SK-N-SH (cell line): Measurements from ENCODE around the gene CCL24. TPM values are rescaled to one million over a fixed set of nuclear protein-coding genes. Genes with fewer than 3 reads are reported as not detected.

Experiments
- CTCF ChIA-PET: fragments of 300-600, 350-600 bp; formaldehyde crosslinking; extraction: SDS; loops from one replicate; lab custom pipeline; 2021; lab: Yijun Ruan, JAX
- POLR2A ChIA-PET: fragments of 350-600 bp; sonication (Branson Sonifier 250); formaldehyde crosslinking; extraction: SDS; loops from one replicate; lab custom pipeline; 2020; ENCODE audit warnings: antibody characterized with exemption, inconsistent platforms; lab: Yijun Ruan, JAX
- DNase-seq: peaks from one replicate; pipeline ENCODE4 v3.0.0; 2012
- H2AFZ ChIP-seq: fragments of 200-600 bp; sonication (generic); 2 replicates; pipeline ENCODE4 v1.8.1; 2016; ENCODE audit warnings: antibody characterized with exemption, mild to moderate bottlenecking, low read depth
- H3F3A ChIP-seq: fragments of 200-600 bp; sonication (generic); replicated peaks from 2 replicates; pipeline ENCODE3; 2016; ENCODE audit warnings: antibody characterized with exemption, mild to moderate bottlenecking; ENCODE audit not compliant: insufficient read depth
- H3K27ac ChIP-seq, 2 experiments: fragments of 200-500 bp in 1 of 2; fragments of 200-600 bp in 1 of 2; sonication (Bioruptor generic) in 1 of 2; sonication (generic), shearing (Covaris generic) in 1 of 2; 2 replicates each; pipeline versions ENCODE4 v1.5.1 to v1.6.1; 2014 to 2016; ENCODE audit warnings: low read depth in 2 of 2, inconsistent platforms in 1 of 2, low read length in 1 of 2, mild to moderate bottlenecking in 1 of 2, mixed read lengths in 1 of 2
- H3K27me3 ChIP-seq: fragments of 200-600 bp; sonication (generic), shearing (Covaris generic); 2 replicates; pipeline ENCODE4 v1.6.1; 2016; ENCODE audit warnings: mixed run types; ENCODE audit not compliant: insufficient read depth
- H3K36me3 ChIP-seq, 2 experiments: fragments of 200-500 bp in 1 of 2; fragments of 200-600 bp in 1 of 2; sonication (Bioruptor generic) in 1 of 2; sonication (generic) in 1 of 2; replicated peaks in 1 of 2; 2 replicates each; pipeline versions ENCODE3 to v1.5.1; 2014 to 2016; ENCODE audit warnings: low read length in 1 of 2, mild to moderate bottlenecking in 1 of 2; ENCODE audit not compliant: insufficient read depth in 2 of 2, control insufficient read depth in 1 of 2
- H3K4me1 ChIP-seq, 2 experiments: fragments of 200-500 bp in 1 of 2; fragments of 200-600 bp in 1 of 2; sonication (Bioruptor generic) in 1 of 2; sonication (generic), shearing (Covaris generic) in 1 of 2; 2 replicates each; pipeline versions ENCODE4 v1.5.1 to v1.6.1; 2014 to 2016; ENCODE audit warnings: low read depth in 1 of 2, low read length in 1 of 2, mixed run types in 1 of 2; ENCODE audit not compliant: insufficient read depth in 2 of 2, control insufficient read depth in 1 of 2
- H3K4me2 ChIP-seq: fragments of 200-600 bp; sonication (generic), shearing (Covaris generic); 2 replicates; pipeline ENCODE4 v1.6.1; 2017; ENCODE audit warnings: mixed run types
- H3K4me3 ChIP-seq, 2 experiments: fragments of 200-500 bp in 1 of 2; fragments of 200-600 bp in 1 of 2; sonication (Bioruptor generic) in 1 of 2; sonication (generic), shearing (Covaris generic) in 1 of 2; 2 replicates each; pipeline versions ENCODE4 v1.5.1 to v1.8.1; 2014 to 2016; ENCODE audit warnings: low read depth in 2 of 2, inconsistent platforms in 1 of 2, low read length in 1 of 2, mild to moderate bottlenecking in 1 of 2, mixed read lengths in 1 of 2, moderate library complexity in 1 of 2
- H3K79me2 ChIP-seq: fragments of 200-600 bp; sonication (generic); 2 replicates; pipeline ENCODE4 v1.8.1; 2017; ENCODE audit warnings: mild to moderate bottlenecking; ENCODE audit not compliant: insufficient read depth
- H3K9ac ChIP-seq: fragments of 200-600 bp; sonication (generic); 2 replicates; pipeline ENCODE4 v1.6.1; 2017; ENCODE audit warnings: mixed run types
- H3K9me2 ChIP-seq: fragments of 200-600 bp; sonication (generic); 2 replicates; pipeline ENCODE4 v1.6.1; 2017; ENCODE audit warnings: mixed run types
- H3K9me3 ChIP-seq: fragments of 200-600 bp; sonication (generic); 2 replicates; pipeline ENCODE4 v1.6.1; 2017; ENCODE audit warnings: mixed run types, mild to moderate bottlenecking, moderate library complexity
- H4K20me1 ChIP-seq: fragments of 200-600 bp; sonication (generic); 2 replicates; pipeline ENCODE4 v1.6.1; 2017; ENCODE audit warnings: mild to moderate bottlenecking, mixed run types; ENCODE audit not compliant: insufficient read depth
- CHD2 ChIP-seq: fragments of 150-350 bp; IDR thresholded peaks from 2 replicates; pipeline ENCODE4 v1.6.1; 2018; ENCODE audit warnings: low read length; ENCODE audit not compliant: partially characterized antibody
- ELF1 ChIP-seq: IDR thresholded peaks from 2 replicates; pipeline ENCODE4 v1.4.0; 2012
- EZH2phosphoT487 ChIP-seq: fragments of 200-600 bp; sonication (generic); IDR thresholded peaks from 2 replicates; pipeline ENCODE4 v1.6.1; 2017; ENCODE audit warnings: low read depth, mixed run types, mild to moderate bottlenecking, antibody characterized with exemption, moderate library complexity, borderline replicate concordance
- FOXJ3 ChIP-seq: sonication (generic); formaldehyde crosslinking; IDR thresholded peaks from 2 replicates; pipeline ENCODE4 v1.5.1; 2020; ENCODE audit warnings: mild to moderate bottlenecking, missing genetic modification reagents
- GABPA ChIP-seq: IDR thresholded peaks from 2 replicates; pipeline ENCODE4 v1.4.0; 2012; ENCODE audit warnings: low read depth, mild to moderate bottlenecking
- NFIC ChIP-seq: IDR thresholded peaks from 2 replicates; pipeline ENCODE4 v1.4.0; 2012; ENCODE audit warnings: borderline replicate concordance
- NRF1 ChIP-seq: IDR thresholded peaks from 2 replicates; pipeline ENCODE4 v1.6.1; 2012; ENCODE audit warnings: low read depth, mild to moderate bottlenecking, low read length
- RXRA ChIP-seq: IDR thresholded peaks from 2 replicates; pipeline ENCODE4 v1.4.0; 2012; ENCODE audit warnings: low read depth, mild to moderate bottlenecking, borderline replicate concordance
- SIN3A ChIP-seq: IDR thresholded peaks from 2 replicates; pipeline ENCODE4 v1.6.1; 2012; ENCODE audit warnings: low read depth, mild to moderate bottlenecking, low read length, moderate library complexity, borderline replicate concordance
- SMC3 ChIP-seq: IDR thresholded peaks from 2 replicates; pipeline ENCODE4 v1.6.1; 2012; ENCODE audit warnings: low read depth, low read length, improper control_type of control experiment
- TAF1 ChIP-seq: IDR thresholded peaks from 2 replicates; pipeline ENCODE4 v1.6.1; 2012; ENCODE audit warnings: low read depth, mild to moderate bottlenecking, low read length, moderate library complexity, borderline replicate concordance
- TCF12 ChIP-seq: IDR thresholded peaks from 2 replicates; pipeline ENCODE4 v1.4.0; 2012
- YY1 ChIP-seq: IDR thresholded peaks from 2 replicates; pipeline ENCODE4 v1.4.0; 2012; ENCODE audit warnings: low read depth, mild to moderate bottlenecking
- WGBS: methylation state at CpG from one replicate; pipeline ENCODE4 v1.1.6; 2017; ENCODE audit warnings: low lambda C conversion rate; 5-methylcytosine and 5-hydroxymethylcytosine counted together
- polyA plus RNA-seq, 3 experiments: library from polyadenylated mRNA; depleted of rRNA; stranded (reverse); fragments of >200 nt; gene quantifications; 2 replicates each; pipeline ENCODE4 v1.2.3, GENCODE V29; 2012
- TF ChIP-seq, protein P1 (sequence below): fragments of 150-350 bp; IDR thresholded peaks from 2 replicates; pipeline ENCODE4 v1.6.1; 2017; ENCODE audit warnings: antibody characterized with exemption, low read length, low read depth, borderline replicate concordance
- TF ChIP-seq, protein P2 (sequence below): IDR thresholded peaks from 2 replicates; pipeline ENCODE4; 2012
- TF ChIP-seq, protein P3 (sequence below): fragments of 200-600 bp; sonication (generic); IDR thresholded peaks from 2 replicates; pipeline ENCODE4 v1.6.1; 2017; ENCODE audit warnings: antibody characterized with exemption, mild to moderate bottlenecking, moderate library complexity
- TF ChIP-seq, protein P4 (sequence below): fragments of 150-350 bp; IDR thresholded peaks from 2 replicates; pipeline ENCODE4 v1.6.1; 2016; ENCODE audit warnings: mild to moderate bottlenecking, low read depth, low read length

CCL24 gene, protein sequence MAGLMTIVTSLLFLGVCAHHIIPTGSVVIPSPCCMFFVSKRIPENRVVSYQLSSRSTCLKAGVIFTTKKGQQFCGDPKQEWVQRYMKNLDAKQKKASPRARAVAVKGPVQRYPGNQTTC
- polyA plus RNA-seq (2012; rRNA removed): not detected in 2 replicates
- not detected in 2 replicates for polyA plus RNA-seq (2012; cell fraction: cytosol; rRNA removed)
- polyA plus RNA-seq (2012; cell fraction: nucleus; rRNA removed): not detected in 2 replicates

DNA sequence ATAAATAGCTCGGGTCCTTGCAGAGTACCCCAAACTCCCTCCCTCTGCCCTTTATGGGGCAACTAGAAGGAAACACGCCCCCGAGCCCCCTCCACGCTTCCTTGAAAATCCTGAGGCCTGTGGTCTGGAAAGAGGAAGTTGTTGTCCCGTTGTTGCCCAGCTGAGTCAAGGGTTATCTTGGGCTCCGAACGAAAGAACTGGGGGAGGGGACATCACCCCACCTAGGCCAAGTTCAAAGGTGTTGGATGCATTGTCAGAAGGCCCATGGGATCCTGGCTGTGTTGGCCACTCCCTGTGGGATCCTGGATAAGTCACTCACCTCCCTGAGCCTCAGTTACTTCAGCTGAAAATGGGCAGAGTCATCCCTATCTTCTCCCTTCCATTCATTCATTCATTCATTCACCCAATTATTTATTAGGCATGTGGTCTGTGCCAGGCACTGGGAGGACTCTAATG lies at the start of gene CCL24:
TSS of gene CCL24 (minus strand) at position 26 of the 456 bp plus-strand sequence. CDS start 91 bp downstream, outside the sequence.
- Histone ChIP-seq H3K4me1 (no peaks in the 10 kb centered on the region), H3K9ac (no peak within 1 kb of the TSS), H3K4me2 (no peak within 1 kb of the TSS), H3K9me2 (no peaks in the 10 kb centered on the region), H3K9me3 (no peaks in the 10 kb centered on the region), H3K79me2 (no peaks in the 10 kb centered on the region), H3K27ac (no peak within 1 kb of the TSS), H3K4me3 (no peak within 1 kb of the TSS), H2AFZ (no peak within 1 kb of the TSS), H3K36me3 (no peaks in the 10 kb centered on the region), H3F3A (no peaks in the 10 kb centered on the region), H4K20me1 (no peaks in the 10 kb centered on the region), H3K27me3 (no peaks in the 10 kb centered on the region)
- CTCF ChIA-PET: no interaction called here
- DNase-seq: no peak
- TF ChIP-seq, protein P1, sequence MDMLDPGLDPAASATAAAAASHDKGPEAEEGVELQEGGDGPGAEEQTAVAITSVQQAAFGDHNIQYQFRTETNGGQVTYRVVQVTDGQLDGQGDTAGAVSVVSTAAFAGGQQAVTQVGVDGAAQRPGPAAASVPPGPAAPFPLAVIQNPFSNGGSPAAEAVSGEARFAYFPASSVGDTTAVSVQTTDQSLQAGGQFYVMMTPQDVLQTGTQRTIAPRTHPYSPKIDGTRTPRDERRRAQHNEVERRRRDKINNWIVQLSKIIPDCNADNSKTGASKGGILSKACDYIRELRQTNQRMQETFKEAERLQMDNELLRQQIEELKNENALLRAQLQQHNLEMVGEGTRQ: no peak
- TF ChIP-seq NRF1 (no peak), SIN3A (no peak), RXRA (no peak), GABPA (no peak), TCF12 (no peak), TAF1 (no peak), CHD2 (no peak), YY1 (no peak), SMC3 (no peak), NFIC (no peak), ELF1 (no peak), FOXJ3 (CRISPR knock-in tag) (no peak), EZH2phosphoT487 (no peak)
- TF ChIP-seq, protein P2, sequence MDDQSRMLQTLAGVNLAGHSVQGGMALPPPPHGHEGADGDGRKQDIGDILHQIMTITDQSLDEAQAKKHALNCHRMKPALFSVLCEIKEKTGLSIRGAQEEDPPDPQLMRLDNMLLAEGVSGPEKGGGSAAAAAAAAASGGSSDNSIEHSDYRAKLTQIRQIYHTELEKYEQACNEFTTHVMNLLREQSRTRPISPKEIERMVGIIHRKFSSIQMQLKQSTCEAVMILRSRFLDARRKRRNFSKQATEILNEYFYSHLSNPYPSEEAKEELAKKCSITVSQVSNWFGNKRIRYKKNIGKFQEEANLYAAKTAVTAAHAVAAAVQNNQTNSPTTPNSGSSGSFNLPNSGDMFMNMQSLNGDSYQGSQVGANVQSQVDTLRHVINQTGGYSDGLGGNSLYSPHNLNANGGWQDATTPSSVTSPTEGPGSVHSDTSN: no peak
- TF ChIP-seq, protein P3, sequence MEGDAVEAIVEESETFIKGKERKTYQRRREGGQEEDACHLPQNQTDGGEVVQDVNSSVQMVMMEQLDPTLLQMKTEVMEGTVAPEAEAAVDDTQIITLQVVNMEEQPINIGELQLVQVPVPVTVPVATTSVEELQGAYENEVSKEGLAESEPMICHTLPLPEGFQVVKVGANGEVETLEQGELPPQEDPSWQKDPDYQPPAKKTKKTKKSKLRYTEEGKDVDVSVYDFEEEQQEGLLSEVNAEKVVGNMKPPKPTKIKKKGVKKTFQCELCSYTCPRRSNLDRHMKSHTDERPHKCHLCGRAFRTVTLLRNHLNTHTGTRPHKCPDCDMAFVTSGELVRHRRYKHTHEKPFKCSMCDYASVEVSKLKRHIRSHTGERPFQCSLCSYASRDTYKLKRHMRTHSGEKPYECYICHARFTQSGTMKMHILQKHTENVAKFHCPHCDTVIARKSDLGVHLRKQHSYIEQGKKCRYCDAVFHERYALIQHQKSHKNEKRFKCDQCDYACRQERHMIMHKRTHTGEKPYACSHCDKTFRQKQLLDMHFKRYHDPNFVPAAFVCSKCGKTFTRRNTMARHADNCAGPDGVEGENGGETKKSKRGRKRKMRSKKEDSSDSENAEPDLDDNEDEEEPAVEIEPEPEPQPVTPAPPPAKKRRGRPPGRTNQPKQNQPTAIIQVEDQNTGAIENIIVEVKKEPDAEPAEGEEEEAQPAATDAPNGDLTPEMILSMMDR: no peak
- TF ChIP-seq, protein P4, sequence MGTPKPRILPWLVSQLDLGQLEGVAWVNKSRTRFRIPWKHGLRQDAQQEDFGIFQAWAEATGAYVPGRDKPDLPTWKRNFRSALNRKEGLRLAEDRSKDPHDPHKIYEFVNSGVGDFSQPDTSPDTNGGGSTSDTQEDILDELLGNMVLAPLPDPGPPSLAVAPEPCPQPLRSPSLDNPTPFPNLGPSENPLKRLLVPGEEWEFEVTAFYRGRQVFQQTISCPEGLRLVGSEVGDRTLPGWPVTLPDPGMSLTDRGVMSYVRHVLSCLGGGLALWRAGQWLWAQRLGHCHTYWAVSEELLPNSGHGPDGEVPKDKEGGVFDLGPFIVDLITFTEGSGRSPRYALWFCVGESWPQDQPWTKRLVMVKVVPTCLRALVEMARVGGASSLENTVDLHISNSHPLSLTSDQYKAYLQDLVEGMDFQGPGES: no peak
- WGBS: 66% methylated on average over 7 of the region's 7 CpGs
- POLR2A ChIA-PET: no interaction called here
